ENCODE results near the gene DNAH17. TPM values are rescaled to one million over a fixed set of nuclear protein-coding genes. Genes with fewer than 3 reads are reported as not detected.

Gene DNAH17
- total and polyA plus RNA-seq, 2 of the 13 experiments (the other 11 are each of a cell fraction or from before 2014, with no cell fraction given) = 0.86 to 1.6 TPM

DNA sequence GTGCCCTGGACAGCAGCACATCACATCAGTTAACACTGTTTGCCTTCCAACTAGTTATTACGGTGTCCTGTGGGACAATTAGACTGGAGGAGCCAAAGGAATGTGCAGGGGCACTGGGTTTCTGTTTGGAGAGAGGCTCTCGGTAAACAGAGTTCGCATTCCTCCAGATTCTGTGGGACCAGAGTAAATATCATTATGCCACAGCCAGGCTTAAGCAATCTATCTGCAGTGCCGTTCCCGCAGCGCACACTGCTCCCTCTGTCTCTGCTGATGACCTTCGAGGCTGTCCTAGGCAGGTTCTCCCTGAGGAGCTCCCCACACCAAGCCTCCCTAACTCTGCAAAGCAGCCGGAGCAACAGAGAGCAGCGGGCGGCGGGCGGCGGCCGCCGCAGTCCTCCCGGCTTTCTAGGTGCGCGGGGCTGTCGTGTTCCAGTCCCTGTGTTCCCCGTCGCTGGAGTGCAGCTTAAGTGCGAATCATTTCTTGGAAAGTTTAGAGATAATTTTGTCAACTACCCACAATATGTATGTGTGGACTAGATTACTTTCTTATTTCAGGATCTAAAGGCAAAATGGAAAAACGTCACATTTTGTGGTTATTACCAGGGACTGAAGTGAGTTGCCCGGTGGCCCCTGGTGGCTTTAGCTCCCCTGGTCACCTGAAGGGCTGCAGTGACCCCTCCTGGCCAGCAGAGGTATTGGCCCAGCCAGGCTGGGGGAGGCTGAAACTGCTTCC lies 155.5 kb downstream of the DNAH17 start (continued):
- TF ChIP-seq ZBTB25 (CRISPR knock-in tag; IDR thresholded peaks at IDR 0.05) (peak; percentile 49; the same call in 1 of the 2 replicates), ZNF646 (CRISPR knock-in tag; IDR thresholded peaks at IDR 0.05) (peak; percentile 72; the same call in 1 of the 2 replicates), MBD4 (IDR thresholded peaks at IDR 0.05; ENCODE audit: borderline replicate concordance, low read length) (peak; percentile 66; the same call in 1 of the 2 replicates), MBNL3 (CRISPR knock-in tag; conservative IDR thresholded peaks at IDR 0.05) (no peak), ZFP62 (CRISPR knock-in tag; IDR thresholded peaks at IDR 0.05) (no peak), ZNF275 (CRISPR knock-in tag; IDR thresholded peaks at IDR 0.05; ENCODE audit: borderline replicate concordance) (peak; percentile 89; the same call in 1 of the 2 replicates), IKZF4 (CRISPR knock-in tag; IDR thresholded peaks at IDR 0.05; ENCODE audit: borderline replicate concordance, low read depth, not compliant biosample characterization) (peak; percentile 37), NCOA1 (CRISPR knock-in tag; IDR thresholded peaks at IDR 0.05) (no peak), TEAD3 (CRISPR knock-in tag; optimal IDR thresholded peaks at IDR 0.05; ENCODE audit: borderline replicate concordance) (peak; percentile 100), ZBTB1 (CRISPR knock-in tag; IDR thresholded peaks at IDR 0.05; ENCODE audit: borderline replicate concordance) (peak; percentile 37; the same call in 1 of the 2 replicates), ISL2 (CRISPR knock-in tag; IDR thresholded peaks at IDR 0.05) (peak; percentile 99), STAT5B (CRISPR knock-in tag; IDR thresholded peaks at IDR 0.05) (peak; percentile 79; the same call in 1 of the 2 replicates), BCL6 (CRISPR knock-in tag; IDR thresholded peaks at IDR 0.05) (peak; percentile 99), DDIT3 (CRISPR knock-in tag; IDR thresholded peaks at IDR 0.05) (no peak)
- TF ChIP-seq, protein P1, sequence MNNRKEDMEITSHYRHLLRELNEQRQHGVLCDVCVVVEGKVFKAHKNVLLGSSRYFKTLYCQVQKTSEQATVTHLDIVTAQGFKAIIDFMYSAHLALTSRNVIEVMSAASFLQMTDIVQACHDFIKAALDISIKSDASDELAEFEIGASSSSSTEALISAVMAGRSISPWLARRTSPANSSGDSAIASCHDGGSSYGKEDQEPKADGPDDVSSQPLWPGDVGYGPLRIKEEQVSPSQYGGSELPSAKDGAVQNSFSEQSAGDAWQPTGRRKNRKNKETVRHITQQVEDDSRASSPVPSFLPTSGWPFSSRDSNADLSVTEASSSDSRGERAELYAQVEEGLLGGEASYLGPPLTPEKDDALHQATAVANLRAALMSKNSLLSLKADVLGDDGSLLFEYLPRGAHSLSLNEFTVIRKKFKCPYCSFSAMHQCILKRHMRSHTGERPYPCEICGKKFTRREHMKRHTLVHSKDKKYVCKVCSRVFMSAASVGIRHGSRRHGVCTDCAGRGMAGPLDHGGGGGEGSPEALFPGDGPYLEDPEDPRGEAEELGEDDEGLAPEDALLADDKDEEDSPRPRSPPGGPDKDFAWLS (CRISPR knock-in tag; IDR thresholded peaks at IDR 0.05; ENCODE audit: borderline replicate concordance) = no peak; the same call in 1 of the 2 replicates

Data from HepG2 (cell line).